ENCODE results near the gene BIRC7. TPM values are rescaled to one million over a fixed set of nuclear protein-coding genes. Genes with fewer than 3 reads are reported as not detected.

BIRC7 gene
- total and polyA plus RNA-seq, 2 of the 4 experiments (the other 2 are of a cell fraction): not detected

DNA sequence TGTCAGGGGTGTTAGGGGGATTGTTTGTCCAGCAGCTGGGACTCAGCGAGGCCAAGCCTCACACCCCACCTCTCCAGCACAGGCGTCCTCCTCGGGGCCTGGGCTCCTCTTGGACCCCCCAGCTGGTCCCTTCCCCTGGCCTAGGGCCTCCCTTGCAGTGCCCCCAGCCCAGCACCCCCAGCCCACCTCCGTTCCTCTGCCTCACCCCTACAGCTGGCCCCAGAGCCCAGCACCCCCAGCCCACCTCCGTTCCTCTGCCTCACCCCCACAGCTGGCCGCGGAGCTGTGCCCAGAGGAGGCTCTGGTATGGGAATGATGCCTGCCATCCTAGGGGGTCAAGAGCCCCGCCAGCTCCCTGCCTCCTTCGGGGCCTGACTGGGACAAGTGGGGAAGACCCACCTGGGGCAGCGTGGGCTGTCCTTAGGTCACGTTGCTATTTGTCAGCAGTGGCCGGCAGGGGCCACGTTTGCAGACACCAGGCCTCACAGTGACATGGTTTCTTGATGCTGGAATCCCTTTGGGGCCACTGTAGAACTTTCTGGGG, 49.3 kb downstream of the BIRC7 start:
- H2BK15ac ChIP-seq (ENCODE audit: low read depth, low read length): no peak overlapping the region
- WGBS, 2 experiments (ENCODE audit: extremely low coverage in 2 of 2, insufficient read length in 1 of 2): 97% methylated on average over 5 of the region's 13 CpGs; no CpG with 5 or more reads in 1 of the 2 experiments
- H3K4me1 ChIP-seq (ENCODE audit: control insufficient read depth, insufficient read depth, low read length): no peaks in the 10 kb centered on the region
- H3K18ac ChIP-seq (ENCODE audit: low read depth, low read length): no peak overlapping the region
- H4K5ac ChIP-seq (ENCODE audit: low read depth, low read length): no peak overlapping the region
- no peak overlapping the region for H2AK9ac ChIP-seq (replicated peaks; ENCODE audit: low read depth, low read length, poor library complexity)
- no peak overlapping the region for H2AK5ac ChIP-seq (ENCODE audit: low read depth, low read length)
- no peak overlapping the region for H3K23ac ChIP-seq (ENCODE audit: low read depth, low read length)
- no peaks in the 10 kb centered on the region for H3K9me3 ChIP-seq (ENCODE audit: control insufficient read depth, insufficient read depth, low read length)
- H2BK5ac ChIP-seq (ENCODE audit: low read depth, low read length, poor library complexity, severe bottlenecking): no peak overlapping the region
- H3K56ac ChIP-seq (ENCODE audit: extremely low read depth, insufficient read depth, low read length): no peak overlapping the region
- POLR2A ChIA-PET (ENCODE audit: unreplicated experiment): no interaction called here
- H2AFZ ChIP-seq (replicated peaks; ENCODE audit: low read length, poor library complexity): no peak overlapping the region
- H3K4me2 ChIP-seq (ENCODE audit: low read depth, low read length): no peak overlapping the region
- TF ChIP-seq POLR2A (IDR thresholded peaks at IDR 0.05; ENCODE audit: low read depth, low read length): no peak
- no peak for TF ChIP-seq SMC3 (IDR thresholded peaks at IDR 0.05; ENCODE audit: low read depth, low read length)
- TF ChIP-seq RFX5 (IDR thresholded peaks at IDR 0.05; ENCODE audit: low read depth, low read length): no peak
- TF ChIP-seq CEBPB (IDR thresholded peaks at IDR 0.05; ENCODE audit: low read depth, low read length): no peak
- TF ChIP-seq, protein P1, sequence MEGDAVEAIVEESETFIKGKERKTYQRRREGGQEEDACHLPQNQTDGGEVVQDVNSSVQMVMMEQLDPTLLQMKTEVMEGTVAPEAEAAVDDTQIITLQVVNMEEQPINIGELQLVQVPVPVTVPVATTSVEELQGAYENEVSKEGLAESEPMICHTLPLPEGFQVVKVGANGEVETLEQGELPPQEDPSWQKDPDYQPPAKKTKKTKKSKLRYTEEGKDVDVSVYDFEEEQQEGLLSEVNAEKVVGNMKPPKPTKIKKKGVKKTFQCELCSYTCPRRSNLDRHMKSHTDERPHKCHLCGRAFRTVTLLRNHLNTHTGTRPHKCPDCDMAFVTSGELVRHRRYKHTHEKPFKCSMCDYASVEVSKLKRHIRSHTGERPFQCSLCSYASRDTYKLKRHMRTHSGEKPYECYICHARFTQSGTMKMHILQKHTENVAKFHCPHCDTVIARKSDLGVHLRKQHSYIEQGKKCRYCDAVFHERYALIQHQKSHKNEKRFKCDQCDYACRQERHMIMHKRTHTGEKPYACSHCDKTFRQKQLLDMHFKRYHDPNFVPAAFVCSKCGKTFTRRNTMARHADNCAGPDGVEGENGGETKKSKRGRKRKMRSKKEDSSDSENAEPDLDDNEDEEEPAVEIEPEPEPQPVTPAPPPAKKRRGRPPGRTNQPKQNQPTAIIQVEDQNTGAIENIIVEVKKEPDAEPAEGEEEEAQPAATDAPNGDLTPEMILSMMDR (conservative IDR thresholded peaks at IDR 0.05; ENCODE audit: low read depth, low read length): no peak
- no peak for TF ChIP-seq MAFK (IDR thresholded peaks at IDR 0.05; ENCODE audit: low read depth, low read length)
- TF ChIP-seq, protein P2, sequence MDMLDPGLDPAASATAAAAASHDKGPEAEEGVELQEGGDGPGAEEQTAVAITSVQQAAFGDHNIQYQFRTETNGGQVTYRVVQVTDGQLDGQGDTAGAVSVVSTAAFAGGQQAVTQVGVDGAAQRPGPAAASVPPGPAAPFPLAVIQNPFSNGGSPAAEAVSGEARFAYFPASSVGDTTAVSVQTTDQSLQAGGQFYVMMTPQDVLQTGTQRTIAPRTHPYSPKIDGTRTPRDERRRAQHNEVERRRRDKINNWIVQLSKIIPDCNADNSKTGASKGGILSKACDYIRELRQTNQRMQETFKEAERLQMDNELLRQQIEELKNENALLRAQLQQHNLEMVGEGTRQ (IDR thresholded peaks at IDR 0.05; ENCODE audit: low read depth, low read length): no peak
- TF ChIP-seq MXI1 (IDR thresholded peaks at IDR 0.05; ENCODE audit: borderline replicate concordance, low read depth, low read length): no peak
- TF ChIP-seq BHLHE40 (IDR thresholded peaks at IDR 0.05; ENCODE audit: low read depth, low read length): no peak
- TF ChIP-seq, protein P3, sequence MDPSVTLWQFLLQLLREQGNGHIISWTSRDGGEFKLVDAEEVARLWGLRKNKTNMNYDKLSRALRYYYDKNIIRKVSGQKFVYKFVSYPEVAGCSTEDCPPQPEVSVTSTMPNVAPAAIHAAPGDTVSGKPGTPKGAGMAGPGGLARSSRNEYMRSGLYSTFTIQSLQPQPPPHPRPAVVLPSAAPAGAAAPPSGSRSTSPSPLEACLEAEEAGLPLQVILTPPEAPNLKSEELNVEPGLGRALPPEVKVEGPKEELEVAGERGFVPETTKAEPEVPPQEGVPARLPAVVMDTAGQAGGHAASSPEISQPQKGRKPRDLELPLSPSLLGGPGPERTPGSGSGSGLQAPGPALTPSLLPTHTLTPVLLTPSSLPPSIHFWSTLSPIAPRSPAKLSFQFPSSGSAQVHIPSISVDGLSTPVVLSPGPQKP (IDR thresholded peaks at IDR 0.05; ENCODE audit: borderline replicate concordance, low read depth, low read length): no peak
- no peak for TF ChIP-seq MAZ (IDR thresholded peaks at IDR 0.05; ENCODE audit: borderline replicate concordance, low read depth, low read length)
- no peak for TF ChIP-seq RAD21 (IDR thresholded peaks at IDR 0.05; ENCODE audit: low read length)
- no peak for TF ChIP-seq NFE2L2 (IDR thresholded peaks at IDR 0.05; ENCODE audit: low read depth, low read length)
- TF ChIP-seq FOS (IDR thresholded peaks at IDR 0.05; ENCODE audit: low read depth, low read length): no peak
- H3K4ac ChIP-seq (ENCODE audit: low read depth, low read length): no peak overlapping the region
- H3K9me1 ChIP-seq (ENCODE audit: insufficient read depth, low read length): no peaks in the 10 kb centered on the region
- H3K36me3 ChIP-seq (ENCODE audit: control insufficient read depth, insufficient read depth, low read length): peaks cover 86% of the 10 kb centered on the region
- H2BK120ac ChIP-seq (ENCODE audit: low read depth, low read length): no peak overlapping the region
- H3K14ac ChIP-seq (replicated peaks; ENCODE audit: low read depth, low read length): no peak overlapping the region
- H2BK20ac ChIP-seq (ENCODE audit: low read depth, low read length): no peak overlapping the region
- in situ Hi-C loops (cut with MboI; ENCODE audit: low sequenced_read_pairs) (no loop called here), intact Hi-C loops (cut with micrococcal nuclease) (no loop called here), dilution Hi-C loops (cut with HindIII; ENCODE audit: low sequenced_read_pairs, unreplicated experiment) (no loop called here)
- no peak overlapping the region for H3K4me3 ChIP-seq (ENCODE audit: insufficient read depth, low read depth, low read length)
- peaks cover 10 to 31% of the 10 kb centered on the region in 2 experiments; a peak in 3 of 4 replicates for H3K79me1 ChIP-seq (ENCODE audit: low read depth in 1 of 2, low read length in 2 of 2)
- no peak overlapping the region for H3K27ac ChIP-seq (ENCODE audit: insufficient read depth, low read length)
- no peaks in the 10 kb centered on the region for H3K27me3 ChIP-seq (ENCODE audit: control insufficient read depth, insufficient read depth, low read length)
- H4K20me1 ChIP-seq (ENCODE audit: insufficient read depth, low read length): peaks cover 61% of the 10 kb centered on the region
- no peak overlapping the region for H4K91ac ChIP-seq (ENCODE audit: insufficient read depth, low read depth, low read length)
- H4K8ac ChIP-seq (ENCODE audit: low read depth in 2 of 2, low read length in 2 of 2): no peak overlapping the region
- CTCF ChIA-PET: no interaction called here
- BruUV-seq (replicated peaks): no TSS peak
- DNase-seq: no peak
- H3K9ac ChIP-seq (ENCODE audit: low read depth, low read length): no peak overlapping the region
- no peak for ATAC-seq (ENCODE audit: low read depth)

All from IMR-90 (cell line).